Measurements from ENCODE around the gene DPH2. TPM values are rescaled to one million over a fixed set of nuclear protein-coding genes. Genes with fewer than 3 reads are reported as not detected.

The DPH2 gene
- total RNA-seq, 2 donors from 2014 or later, result 37.4 to 93.8 TPM

GRCh38 chr1:43965316-43965715 is 4.5 kb upstream of the DPH2 start:
- Mint-ChIP-seq H3K36me3 (peaks cover 6% of the 10 kb centered on the region), H3K27ac (no peak overlapping the region)
- DNase-seq (ENCODE audit: low spot score), result no peak

DNA sequence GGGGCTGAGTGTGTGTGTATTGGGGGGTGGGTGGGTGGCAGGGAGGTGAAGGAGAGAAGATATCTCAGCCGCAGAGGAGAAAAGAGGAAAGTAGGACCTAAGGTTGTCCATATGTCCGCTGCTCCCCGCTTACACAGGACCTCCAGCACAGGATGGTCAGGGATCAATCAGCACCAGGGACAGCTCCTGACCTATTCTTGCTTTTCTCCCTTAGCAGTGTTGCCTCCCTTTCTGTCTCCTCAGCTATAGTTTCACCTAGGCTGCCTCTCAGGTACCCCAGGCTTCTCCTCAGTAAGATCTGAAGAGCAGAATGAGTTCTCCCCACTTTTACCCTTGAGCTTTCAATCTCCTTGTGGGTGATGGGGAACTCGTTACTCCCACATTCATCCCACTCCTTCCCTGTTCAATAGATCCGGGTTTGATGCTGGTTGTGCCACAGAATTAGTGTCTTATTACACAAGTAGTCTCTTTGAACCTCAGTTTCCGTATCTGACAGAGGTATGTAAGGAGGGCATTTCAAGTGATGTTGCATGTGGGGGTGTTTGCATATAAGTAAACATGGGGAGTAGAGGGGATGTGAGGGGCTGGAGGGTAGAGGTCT is 1.4 kb upstream of the DPH2 start:
- DNase-seq (ENCODE audit: low spot score) (no peak), ATAC-seq (no peak)
- H3K27me3 Mint-ChIP-seq, result no peaks in the 10 kb centered on the region
- no peak overlapping the region for H3K4me3 Mint-ChIP-seq
- no peak overlapping the region for H3K27ac Mint-ChIP-seq
- H3K9me3 Mint-ChIP-seq, result no peaks in the 10 kb centered on the region
- peaks cover 18 to 29% of the 10 kb centered on the region in 2 donors for H3K4me1 Mint-ChIP-seq (ENCODE audit: low read depth in 2 of 2)
- H3K36me3 Mint-ChIP-seq, result no peaks in the 10 kb centered on the region

More at GRCh38 chr1:43965316-43965715, 4.5 kb upstream of the DPH2 start:
- Mint-ChIP-seq H3K4me3 (no peak overlapping the region), H3K9me3 (no peaks in the 10 kb centered on the region), H3K27me3 (no peaks in the 10 kb centered on the region), H3K4me1 (ENCODE audit: low read depth in 2 of 2) (peaks cover 11 to 14% of the 10 kb centered on the region in 2 donors)
- ATAC-seq, result no peak

GRCh38 chr1:43969416-43969745 is 429 bp upstream of the DPH2 start:
- no peak for DNase-seq (ENCODE audit: low spot score)
- H3K9me3 Mint-ChIP-seq, result no peaks in the 10 kb centered on the region
- ATAC-seq, result no peak
- H3K27ac Mint-ChIP-seq, result peak overlapping the region; percentile 45 to 91
- peak overlapping the region; percentile 94 for H3K4me3 Mint-ChIP-seq
- H3K4me1 Mint-ChIP-seq (ENCODE audit: low read depth in 2 of 2), result peaks cover 28 to 39% of the 10 kb centered on the region in 2 donors
- H3K27me3 Mint-ChIP-seq, result no peaks in the 10 kb centered on the region
- H3K36me3 Mint-ChIP-seq, result no peaks in the 10 kb centered on the region

DNA sequence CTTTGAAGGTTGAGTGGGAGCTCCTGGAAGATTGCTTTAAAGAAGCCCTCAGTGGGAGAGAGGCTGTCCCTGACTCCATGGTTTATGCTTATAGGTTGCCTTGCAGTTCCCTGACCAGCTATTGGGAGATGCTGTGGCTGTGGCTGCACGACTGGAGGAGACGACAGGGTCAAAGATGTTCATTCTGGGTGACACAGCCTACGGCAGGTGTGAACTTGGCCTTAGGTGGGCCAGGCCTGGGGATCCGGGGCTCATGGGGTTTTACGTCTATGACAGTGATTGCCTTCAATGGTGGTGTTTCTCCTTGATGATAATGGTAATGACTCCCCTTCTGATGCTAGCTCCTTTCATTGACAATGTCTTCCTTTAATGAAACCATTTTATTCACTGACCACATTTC is 692 bp downstream of the DPH2 start:
- Mint-ChIP-seq H3K27me3 (no peaks in the 10 kb centered on the region), H3K27ac (peak overlapping the region; percentile 45 to 91), H3K9me3 (no peaks in the 10 kb centered on the region), H3K4me3 (peak overlapping the region; percentile 94), H3K4me1 (ENCODE audit: low read depth in 2 of 2) (peaks cover 29 to 41% of the 10 kb centered on the region in 2 donors), H3K36me3 (no peaks in the 10 kb centered on the region)
- DNase-seq (ENCODE audit: low spot score) (no peak), ATAC-seq (no peak)

GRCh38 chr1:43970911-43971310 is 1.1 kb downstream of the DPH2 start:
- DNase-seq (ENCODE audit: low spot score) (no peak), ATAC-seq (no peak)
- peak overlapping the region; percentile 94 for H3K4me3 Mint-ChIP-seq
- peak overlapping the region in 1 of 2 donors; percentile 91 for H3K27ac Mint-ChIP-seq
- no peaks in the 10 kb centered on the region for H3K36me3 Mint-ChIP-seq
- H3K9me3 Mint-ChIP-seq, result no peaks in the 10 kb centered on the region
- H3K4me1 Mint-ChIP-seq (ENCODE audit: low read depth in 2 of 2), result peaks cover 31 to 45% of the 10 kb centered on the region in 2 donors
- H3K27me3 Mint-ChIP-seq, result no peaks in the 10 kb centered on the region

- Mint-ChIP-seq H3K4me1 (ENCODE audit: low read depth in 2 of 2) (peaks cover 37 to 49% of the 10 kb centered on the region in 2 donors), H3K4me3 (peak overlapping the region; percentile 94), H3K27ac (no peak overlapping the region), H3K27me3 (no peaks in the 10 kb centered on the region), H3K9me3 (no peaks in the 10 kb centered on the region), H3K36me3 (peaks cover 1% of the 10 kb centered on the region)
- no peak for DNase-seq (ENCODE audit: low spot score)
- ATAC-seq, result no peak
Observed at GRCh38 chr1:43971336-43971980, 1.6 kb downstream of the DPH2 start.

DNA sequence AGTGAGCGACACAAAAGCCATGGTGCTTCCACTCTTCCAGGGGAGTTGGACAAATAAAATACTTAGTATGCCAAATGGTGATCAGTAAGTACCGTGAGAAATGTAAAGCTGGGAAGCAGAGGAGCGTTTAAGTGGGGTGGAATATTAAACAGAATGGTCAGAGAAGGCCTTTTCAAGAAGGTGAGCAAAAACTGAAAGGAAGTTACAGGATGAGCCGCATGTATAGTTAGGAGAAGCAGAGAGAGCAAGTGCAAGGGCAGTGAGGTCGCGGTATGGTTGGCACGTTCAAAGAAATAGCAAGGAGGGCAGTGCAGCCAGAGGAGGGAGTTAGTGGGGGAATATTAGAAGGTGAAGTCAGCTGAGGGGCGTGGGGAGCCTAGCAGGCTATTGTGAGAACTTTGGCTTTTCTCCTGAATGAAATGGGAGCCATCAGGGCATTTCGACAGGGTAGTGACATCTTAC is 4.2 kb downstream of the DPH2 start:
- H3K4me3 Mint-ChIP-seq, result peak overlapping the region; percentile 89
- DNase-seq (ENCODE audit: low spot score) (no peak), ATAC-seq (no peak)
- no peaks in the 10 kb centered on the region for H3K9me3 Mint-ChIP-seq
- peaks cover 60 to 65% of the 10 kb centered on the region in 2 donors for H3K4me1 Mint-ChIP-seq (ENCODE audit: low read depth in 2 of 2)
- no peaks in the 10 kb centered on the region for H3K27me3 Mint-ChIP-seq
- H3K27ac Mint-ChIP-seq, result peak overlapping the region; percentile 88 to 91
- peaks cover 18% of the 10 kb centered on the region for H3K36me3 Mint-ChIP-seq

DNA sequence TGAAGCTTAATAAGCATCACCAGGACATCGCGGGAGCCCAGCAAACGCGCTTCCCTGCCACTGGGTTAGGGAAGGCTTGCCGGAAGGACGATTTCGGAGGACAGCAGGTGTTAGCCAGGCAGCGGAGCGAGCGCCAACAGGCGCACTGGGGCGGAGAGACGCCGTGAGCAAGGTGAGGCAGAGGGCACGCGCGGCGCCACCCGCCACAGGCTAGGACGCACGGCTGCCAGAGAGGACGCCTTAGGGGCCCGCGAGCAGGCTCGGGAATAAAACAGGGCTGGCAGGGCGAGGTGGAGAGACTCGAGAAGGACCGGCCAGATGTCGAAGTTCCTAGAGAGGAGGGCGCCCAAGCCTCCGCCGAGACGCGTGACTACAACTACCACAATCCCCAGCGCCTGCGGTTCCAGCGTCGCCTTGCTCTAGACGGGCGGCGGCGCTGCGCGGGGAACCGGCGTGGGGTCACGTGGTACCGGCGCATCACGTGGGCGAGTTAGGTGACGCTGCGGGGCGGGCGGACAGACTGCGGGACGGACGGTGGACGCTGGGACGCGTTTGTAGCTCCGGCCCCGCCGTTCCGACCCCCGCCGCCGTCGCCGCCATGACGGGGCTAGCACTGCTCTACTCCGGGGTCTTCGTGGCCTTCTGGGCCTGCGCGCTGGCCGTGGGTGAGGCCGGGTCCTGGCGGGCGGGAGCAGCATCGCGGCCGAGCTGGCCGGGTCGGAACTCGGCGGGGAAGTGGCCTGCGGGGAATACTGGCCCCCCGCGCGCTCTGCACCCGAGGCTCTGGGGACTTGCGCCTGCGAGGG is 4.8 kb downstream of the DPH2 start, which contains the start of gene ATP6V0B:
ATP6V0B (plus strand) TSS at position 518 of the 806 bp plus-strand sequence; CDS start at position 599, 81 bp downstream.
- Mint-ChIP-seq H3K36me3 (peaks cover 18% of the 10 kb centered on the region), H3K4me3 (peak within 1 kb of the TSS; percentile 89), H3K27me3 (no peaks in the 10 kb centered on the region), H3K9me3 (no peaks in the 10 kb centered on the region), H3K27ac (peak within 1 kb of the TSS; percentile 88 to 91), H3K4me1 (ENCODE audit: low read depth in 2 of 2) (peaks cover 56 to 60% of the 10 kb centered on the region in 2 donors)
- ATAC-seq (peak; percentile 85 to 91), DNase-seq (ENCODE audit: low spot score) (peak; percentile 97)

DNA sequence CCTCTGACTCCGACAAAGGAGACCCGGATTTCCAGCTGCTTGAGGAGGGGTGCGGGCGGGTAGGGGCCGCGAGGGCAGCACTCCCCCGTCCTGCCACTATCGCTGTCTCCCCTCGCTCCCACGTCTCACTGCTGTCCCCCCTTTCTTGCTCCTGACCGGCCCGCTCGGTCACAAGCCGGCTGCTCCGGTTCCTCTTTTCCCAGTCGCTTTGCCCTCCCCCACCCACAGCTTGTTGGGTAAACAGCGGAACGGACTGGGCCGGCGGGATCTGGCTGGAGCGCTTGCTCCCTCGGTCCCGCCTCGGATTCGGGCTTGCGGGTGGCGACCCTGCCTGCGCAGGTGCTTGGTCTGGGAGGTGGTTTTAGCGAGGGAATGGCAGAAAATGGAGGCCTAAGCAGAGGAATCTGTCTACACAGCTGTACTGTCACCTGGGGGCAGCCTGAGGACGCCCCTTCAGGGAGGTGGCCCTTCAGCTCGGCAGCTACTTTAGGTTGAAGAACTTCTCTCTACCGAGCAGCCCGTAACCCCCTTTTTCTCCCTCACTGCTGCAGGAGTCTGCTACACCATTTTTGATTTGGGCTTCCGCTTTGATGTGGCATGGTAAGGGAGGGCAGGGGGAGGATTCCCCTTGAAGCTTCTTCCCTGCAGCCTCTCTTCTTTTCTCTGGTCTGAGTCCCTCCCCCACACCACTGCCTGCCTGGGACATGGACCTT is 5.6 kb downstream of the DPH2 start:
- Mint-ChIP-seq H3K4me1 (ENCODE audit: low read depth in 2 of 2) (peaks cover 49 to 57% of the 10 kb centered on the region in 2 donors), H3K27ac (peak overlapping the region; percentile 30 to 91), H3K27me3 (no peaks in the 10 kb centered on the region), H3K9me3 (no peaks in the 10 kb centered on the region), H3K36me3 (peaks cover 19% of the 10 kb centered on the region), H3K4me3 (peak overlapping the region; percentile 89)
- no peak for DNase-seq (ENCODE audit: low spot score)
- no peak for ATAC-seq

DNA sequence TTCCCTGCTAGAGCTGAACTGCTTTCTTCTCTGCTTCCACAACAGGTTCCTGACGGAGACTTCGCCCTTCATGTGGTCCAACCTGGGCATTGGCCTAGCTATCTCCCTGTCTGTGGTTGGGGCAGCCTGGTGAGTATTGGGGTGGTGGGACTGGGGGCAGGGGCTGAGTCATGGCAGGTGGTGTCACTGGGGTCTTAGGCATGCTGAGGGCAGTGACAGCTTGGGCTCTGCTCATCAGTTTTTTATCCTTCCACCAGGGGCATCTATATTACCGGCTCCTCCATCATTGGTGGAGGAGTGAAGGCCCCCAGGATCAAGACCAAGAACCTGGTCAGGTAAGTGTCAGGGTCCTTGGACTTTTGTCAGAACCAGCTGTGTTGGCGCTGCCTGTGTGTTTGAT is 6.2 kb downstream of the DPH2 start:
- peaks cover 24% of the 10 kb centered on the region for H3K36me3 Mint-ChIP-seq
- peaks cover 54% of the 10 kb centered on the region in 2 donors for H3K4me1 Mint-ChIP-seq (ENCODE audit: low read depth in 2 of 2)
- no peaks in the 10 kb centered on the region for H3K27me3 Mint-ChIP-seq
- ATAC-seq (no peak), DNase-seq (ENCODE audit: low spot score) (no peak)
- no peaks in the 10 kb centered on the region for H3K9me3 Mint-ChIP-seq
- peak overlapping the region; percentile 30 to 91 for H3K27ac Mint-ChIP-seq
- H3K4me3 Mint-ChIP-seq, result peak overlapping the region; percentile 89

- H3K36me3 Mint-ChIP-seq, result peaks cover 24% of the 10 kb centered on the region
- H3K27me3 Mint-ChIP-seq, result no peaks in the 10 kb centered on the region
- H3K4me3 Mint-ChIP-seq, result peak overlapping the region; percentile 89
- H3K4me1 Mint-ChIP-seq (ENCODE audit: low read depth in 2 of 2), result peaks cover 51 to 54% of the 10 kb centered on the region in 2 donors
- ATAC-seq (no peak), DNase-seq (ENCODE audit: low spot score) (no peak)
- peak overlapping the region; percentile 0 to 14 for H3K27ac Mint-ChIP-seq
- H3K9me3 Mint-ChIP-seq, result no peaks in the 10 kb centered on the region
Observed at GRCh38 chr1:43976890-43977289, 7.1 kb downstream of the DPH2 start.

- no peaks in the 10 kb centered on the region for H3K27me3 Mint-ChIP-seq
- no peak for ATAC-seq
- no peaks in the 10 kb centered on the region for H3K9me3 Mint-ChIP-seq
- peak overlapping the region in 1 of 2 donors; percentile 14 for H3K27ac Mint-ChIP-seq
- DNase-seq (ENCODE audit: low spot score), result no peak
- H3K36me3 Mint-ChIP-seq, result peaks cover 24% of the 10 kb centered on the region
- peaks cover 52 to 54% of the 10 kb centered on the region in 2 donors for H3K4me1 Mint-ChIP-seq (ENCODE audit: low read depth in 2 of 2)
- peak overlapping the region; percentile 89 for H3K4me3 Mint-ChIP-seq
Observed at GRCh38 chr1:43977376-43978263, 7.8 kb downstream of the DPH2 start.

DNA sequence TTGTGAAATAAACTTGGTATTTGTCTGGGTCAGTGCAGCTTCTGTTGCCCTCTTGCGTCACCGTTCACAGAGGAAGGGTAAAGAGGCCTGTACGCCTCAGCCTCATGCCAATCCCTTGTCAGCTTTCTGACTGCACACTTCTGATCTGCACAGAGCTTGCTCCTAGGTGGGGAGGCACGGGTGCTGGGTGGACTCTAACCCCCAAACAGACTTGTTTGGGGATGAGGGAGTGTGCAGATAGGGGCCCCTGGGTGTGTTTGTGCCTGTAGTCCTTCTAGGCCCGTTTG is 8.4 kb downstream of the DPH2 start:
- H3K9me3 Mint-ChIP-seq, result no peaks in the 10 kb centered on the region
- H3K27me3 Mint-ChIP-seq, result no peaks in the 10 kb centered on the region
- peaks cover 51 to 52% of the 10 kb centered on the region in 2 donors for H3K4me1 Mint-ChIP-seq (ENCODE audit: low read depth in 2 of 2)
- no peak overlapping the region for H3K27ac Mint-ChIP-seq
- peaks cover 24% of the 10 kb centered on the region for H3K36me3 Mint-ChIP-seq
- no peak for DNase-seq (ENCODE audit: low spot score)
- H3K4me3 Mint-ChIP-seq, result peak overlapping the region; percentile 89
- no peak for ATAC-seq

Measured in natural killer cell treated with Interleukin-12 subunit alpha and Interleukin-12 subunit beta and Interleukin-15 and Interleukin-18, amount 100 ng/mL, for 72 hours (primary cell).